ENCODE data around the gene MADCAM1. TPM values are rescaled to one million over a fixed set of nuclear protein-coding genes. Genes with fewer than 3 reads are reported as not detected.

Gene MADCAM1
- total RNA-seq, 2 donors from 2014 or later = 4.5 to 7.3 TPM

- peaks cover 28% of the 10 kb centered on the region for H3K27me3 ChIP-seq
- TF ChIP-seq CTCF (IDR thresholded peaks at IDR 0.05) = no peak
- no peaks in the 10 kb centered on the region for H3K9me3 ChIP-seq
- H3K4me3 ChIP-seq = no peak overlapping the region
- H3K27ac ChIP-seq = no peak overlapping the region
- no peaks in the 10 kb centered on the region for H3K36me3 ChIP-seq
- no peak overlapping the region for H3K9ac ChIP-seq (ENCODE audit: low read depth in 2 of 2, low read length in 2 of 2)
- DNase-seq = no peak
- peaks cover 2% of the 10 kb centered on the region for H3K4me1 ChIP-seq
- intact Hi-C loops (cut with DNase I) = no loop called here
Observed at GRCh38 chr19:495081-495401, 1.2 kb upstream of the MADCAM1 start.

DNA sequence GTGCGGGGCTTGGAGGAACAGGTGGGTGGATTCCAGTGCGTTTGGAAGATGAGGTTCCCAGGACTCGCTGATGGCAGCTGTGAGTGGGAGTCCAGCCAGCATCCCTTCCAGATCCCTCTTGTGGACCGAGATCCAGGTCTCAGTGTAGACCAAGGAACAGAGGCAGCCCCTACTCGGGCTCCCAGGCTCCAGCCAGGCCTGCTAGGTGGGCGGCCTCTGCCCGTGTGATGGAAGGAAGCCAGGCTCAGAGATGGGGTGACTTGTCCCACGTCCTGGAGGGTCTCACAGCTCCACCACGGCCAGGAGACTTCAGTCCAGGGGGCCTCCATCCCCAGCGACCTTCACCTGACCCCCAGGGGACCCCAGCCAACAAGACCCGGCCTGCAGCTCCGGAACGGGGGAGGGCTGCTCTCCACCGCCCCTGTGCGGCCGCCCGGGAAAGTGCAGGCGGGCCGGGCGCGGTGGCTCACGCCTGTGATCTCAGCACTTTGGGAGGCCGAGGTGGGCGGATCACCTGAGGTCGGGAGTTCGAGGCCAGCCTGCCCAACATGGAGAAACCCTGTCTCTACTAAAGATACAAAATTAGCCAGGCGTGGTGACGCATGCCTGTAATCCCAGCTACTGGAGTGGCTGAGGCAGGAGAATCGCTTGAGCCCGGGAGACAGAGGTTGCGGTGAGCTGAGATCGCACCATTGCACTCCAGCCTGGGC is 729 bp upstream of the MADCAM1 start:
- H3K27ac ChIP-seq = no peak overlapping the region
- intact Hi-C loops (cut with DNase I) = no loop called here

DNA sequence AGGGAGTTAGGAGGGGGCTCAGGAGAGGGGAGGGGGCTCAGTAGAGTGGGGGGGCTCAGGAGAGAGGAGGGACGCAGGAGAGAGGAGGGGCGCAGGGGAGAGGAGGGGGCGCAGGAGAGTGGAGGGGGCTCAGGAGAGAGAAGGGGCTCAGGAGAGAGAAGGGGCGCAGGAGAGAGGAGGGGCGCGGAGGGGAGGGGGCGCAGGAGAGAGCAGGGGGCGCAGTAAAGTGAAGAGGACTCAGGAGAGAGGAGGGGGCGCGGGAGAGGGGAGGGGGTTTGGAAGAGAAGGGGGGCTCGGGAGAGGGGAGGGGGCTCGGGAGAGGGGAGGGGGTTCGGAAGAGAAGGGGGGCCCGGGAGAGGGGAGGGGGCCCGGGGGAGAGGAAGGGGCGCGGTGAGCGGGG is 700 bp downstream of the MADCAM1 start:
- no peaks in the 10 kb centered on the region for H3K9me3 ChIP-seq
- H3K27me3 ChIP-seq = peaks cover 28% of the 10 kb centered on the region
- intact Hi-C loops (cut with DNase I) = no loop called here
- H3K4me1 ChIP-seq = no peaks in the 10 kb centered on the region
- H3K9ac ChIP-seq (ENCODE audit: low read depth in 2 of 2, low read length in 2 of 2) = no peak overlapping the region
- TF ChIP-seq CTCF (IDR thresholded peaks at IDR 0.05) = no peak
- H3K4me3 ChIP-seq = no peak overlapping the region
- DNase-seq = no peak
- H3K36me3 ChIP-seq = no peaks in the 10 kb centered on the region
- H3K27ac ChIP-seq = no peak overlapping the region

More for the DNA sequence above, 729 bp upstream of the MADCAM1 start:
- H3K27me3 ChIP-seq = peaks cover 28% of the 10 kb centered on the region
- H3K4me3 ChIP-seq = no peak overlapping the region
- TF ChIP-seq CTCF (IDR thresholded peaks at IDR 0.05) = peak; percentile 77
- no peaks in the 10 kb centered on the region for H3K36me3 ChIP-seq
- H3K4me1 ChIP-seq = no peaks in the 10 kb centered on the region
- H3K9ac ChIP-seq (ENCODE audit: low read depth in 2 of 2, low read length in 2 of 2) = no peak overlapping the region
- DNase-seq = no peak
- H3K9me3 ChIP-seq = no peaks in the 10 kb centered on the region

GRCh38 chr19:497491-497868 is 1.2 kb downstream of the MADCAM1 start:
- no peak for TF ChIP-seq CTCF (IDR thresholded peaks at IDR 0.05)

GRCh38 chr19:497869-498510 is 1.7 kb downstream of the MADCAM1 start:
- TF ChIP-seq CTCF (IDR thresholded peaks at IDR 0.05) = no peak
- Histone ChIP-seq H3K36me3 (no peaks in the 10 kb centered on the region), H3K9ac (ENCODE audit: low read depth in 2 of 2, low read length in 2 of 2) (no peak overlapping the region), H3K4me3 (peak overlapping the region; percentile 20), H3K4me1 (no peaks in the 10 kb centered on the region), H3K27me3 (peaks cover 28% of the 10 kb centered on the region), H3K27ac (no peak overlapping the region), H3K9me3 (no peaks in the 10 kb centered on the region)
- intact Hi-C loops (cut with DNase I) = no loop called here
- no peak for DNase-seq

More at GRCh38 chr19:497491-497868, 1.2 kb downstream of the MADCAM1 start:
- Histone ChIP-seq H3K9me3 (no peaks in the 10 kb centered on the region), H3K36me3 (no peaks in the 10 kb centered on the region), H3K27me3 (peaks cover 28% of the 10 kb centered on the region), H3K4me1 (no peaks in the 10 kb centered on the region), H3K4me3 (peak overlapping the region; percentile 20), H3K27ac (no peak overlapping the region), H3K9ac (ENCODE audit: low read depth in 2 of 2, low read length in 2 of 2) (no peak overlapping the region)
- intact Hi-C loops (cut with DNase I) = no loop called here
- no peak for DNase-seq

Measured in colonic mucosa (tissue), 4 donors.